HL-60 (cell line): ENCODE results near the gene TCTN1.

Experiments used
- DNase-seq, 2 experiments: peaks; one replicate each; pipeline ENCODE4 v3.0.0-alpha.2; 2010 to 2020; ENCODE audit warnings: low read depth in 1 of 2, low spot score in 1 of 2
- H3K27ac ChIP-seq: fragments of 250-450 bp; sonication (Bioruptor Pico); replicated peaks from 2 replicates; pipeline ENCODE4 v1.5.1; 2020; ENCODE audit warnings: mild to moderate bottlenecking, moderate library complexity
- H3K27me3 ChIP-seq: fragments of 250-450 bp; sonication (Bioruptor Pico); 2 replicates; pipeline ENCODE4 v1.5.1; 2021; ENCODE audit warnings: mild to moderate bottlenecking, moderate library complexity; ENCODE audit not compliant: insufficient read depth, poor library complexity, severe bottlenecking
- H3K4me3 ChIP-seq: replicated peaks from 2 replicates; pipeline ENCODE4 v1.5.1; 2011; ENCODE audit warnings: mild to moderate bottlenecking, control low read depth, low read length; ENCODE audit not compliant: insufficient read depth
- CTCF ChIP-seq: IDR thresholded peaks from one replicate; pipeline ENCODE4 v1.5.1; 2011; ENCODE audit warnings: low read length, control low read depth, inconsistent platforms; ENCODE audit not compliant: insufficient read depth
- GABPA ChIP-seq: IDR thresholded peaks from 2 replicates; pipeline ENCODE4 v1.6.1; 2012; ENCODE audit warnings: low read depth
- POLR2AphosphoS5 ChIP-seq: IDR thresholded peaks from 2 replicates; pipeline ENCODE4 v1.6.1; 2012; ENCODE audit warnings: low read depth
- REST ChIP-seq: IDR thresholded peaks from 2 replicates; pipeline ENCODE4 v1.6.1; 2012; ENCODE audit warnings: low read depth; ENCODE audit not compliant: insufficient replicate concordance
- SPI1 ChIP-seq: IDR thresholded peaks from 2 replicates; pipeline ENCODE4 v1.6.1; 2012; ENCODE audit warnings: low read depth, mild to moderate bottlenecking, borderline replicate concordance

Gene TCTN1

GRCh38 chr12:110575326-110575725 is 38.6 kb upstream of the TCTN1 start:
- no peak overlapping the region; the same call in 1 of the 2 replicates for H3K27ac ChIP-seq
- H3K4me3 ChIP-seq, result no peak overlapping the region
- H3K27me3 ChIP-seq, result no peaks in the 10 kb centered on the region
- no peak for TF ChIP-seq CTCF
- no peak for TF ChIP-seq SPI1
- no peak for TF ChIP-seq GABPA
- no peak for TF ChIP-seq POLR2AphosphoS5
- TF ChIP-seq REST, result no peak
- no peak for DNase-seq

- DNase-seq, result no peak
- no peak for TF ChIP-seq CTCF
- no peak for TF ChIP-seq REST
- no peak for TF ChIP-seq SPI1
- no peak for TF ChIP-seq POLR2AphosphoS5
- TF ChIP-seq GABPA, result no peak
- Histone ChIP-seq H3K27me3 (no peaks in the 10 kb centered on the region), H3K4me3 (no peak overlapping the region), H3K27ac (no peak overlapping the region; the same call in 1 of the 2 replicates)
These were observed 37.4 kb upstream of the TCTN1 start for GRCh38 chr12:110576504-110576903.

GRCh38 chr12:110577864-110578693 is 35.9 kb upstream of the TCTN1 start:
- no peak for TF ChIP-seq POLR2AphosphoS5
- TF ChIP-seq CTCF, result no peak
- no peak for TF ChIP-seq GABPA
- peak; percentile 50; the same call in 1 of the 2 replicates for TF ChIP-seq SPI1
- H3K27ac ChIP-seq, result peak overlapping the region; percentile 64
- no peaks in the 10 kb centered on the region for H3K27me3 ChIP-seq
- H3K4me3 ChIP-seq, result no peak overlapping the region
- DNase-seq, result peak in 1 of 2 experiments; percentile 69
